ENCODE measurements around the gene HSD11B2. TPM values are rescaled to one million over a fixed set of nuclear protein-coding genes. Genes with fewer than 3 reads are reported as not detected.

The HSD11B2 gene
- total and polyA plus RNA-seq, 2 of the 8 experiments (the other 6 are each of a cell fraction or from before 2014, with no cell fraction given) = 28.7 to 32.9 TPM

DNA sequence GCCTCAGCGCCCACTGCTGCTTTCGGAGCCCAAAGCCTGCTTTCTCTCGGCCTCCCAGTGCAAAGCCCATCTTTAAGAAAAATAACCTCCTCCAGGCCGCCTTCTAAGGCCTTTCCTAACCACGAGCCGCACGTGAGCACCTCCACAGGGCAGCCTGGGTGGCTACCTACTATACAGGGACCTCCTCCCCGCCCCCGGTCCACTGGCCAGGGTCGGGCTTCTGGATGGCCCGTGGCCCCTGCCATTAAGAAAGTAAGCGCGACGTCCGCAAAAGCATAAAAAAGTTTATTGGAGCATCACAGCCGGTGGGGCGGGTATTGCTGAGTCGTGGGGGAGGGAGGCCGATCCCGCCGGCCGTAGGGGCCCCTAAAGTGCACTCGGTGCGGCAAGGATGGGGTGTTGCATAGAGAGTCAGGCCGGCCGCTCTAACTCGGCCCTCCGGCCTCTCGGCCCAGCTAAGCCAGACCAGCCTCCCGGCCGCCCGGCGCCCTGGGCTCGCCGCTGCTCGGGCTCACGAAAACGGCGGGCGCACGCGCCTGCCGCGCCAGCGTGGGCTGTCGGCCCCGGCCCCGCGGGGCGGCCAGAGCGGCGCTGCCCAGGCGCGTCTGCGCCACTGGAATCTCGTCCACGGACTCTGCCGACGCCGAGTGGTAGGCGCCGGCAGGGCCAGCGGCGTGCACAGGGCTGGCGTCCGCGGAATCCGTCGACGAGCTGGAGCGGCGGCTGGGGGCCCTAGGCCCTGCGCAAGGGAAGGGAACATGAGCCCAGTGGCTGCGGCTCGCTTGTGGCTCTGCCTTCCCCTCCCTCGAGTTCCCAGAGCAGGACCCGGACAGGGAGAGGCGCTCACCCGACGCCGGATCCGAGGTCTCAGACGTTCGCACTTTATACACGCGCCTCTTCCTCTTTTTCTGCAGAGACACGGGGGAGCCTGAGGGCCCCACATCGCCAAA is 36.5 kb upstream of the HSD11B2 start:
- peaks cover 6 to 9% of the 10 kb centered on the region in 2 experiments for H4K20me1 ChIP-seq (replicated peaks in 1 of 2; ENCODE audit: control insufficient read depth in 1 of 2, insufficient read depth in 2 of 2, low read length in 2 of 2)
- no peak for FAIRE-seq
- H3K9ac ChIP-seq (replicated peaks in 1 of 4; ENCODE audit: extremely low read depth in 1 of 4, low read depth in 3 of 4, low read length in 3 of 4) = peak overlapping the region in 2 of 4 experiments; percentile 8 to 9; a peak in 1 of 7 replicates
- peak overlapping the region; percentile 51 for H4K91ac ChIP-seq (replicated peaks; ENCODE audit: insufficient read length, low read length)
- H3K56ac ChIP-seq (replicated peaks; ENCODE audit: insufficient read length, low read depth, low read length) = no peak overlapping the region
- H4K8ac ChIP-seq (ENCODE audit: extremely low read depth, insufficient read depth, low read length) = peak overlapping the region; percentile 29
- H4K5ac ChIP-seq (ENCODE audit: insufficient read length, low read depth, low read length) = no peak overlapping the region
- no peak overlapping the region for H2BK15ac ChIP-seq (ENCODE audit: low read length)
- no peak overlapping the region for H2BK20ac ChIP-seq (ENCODE audit: low read length)
- DNase-seq (ENCODE audit: low read depth in 1 of 2, low spot score in 2 of 2) = peak in 1 of 2 experiments; percentile 70
- H3K14ac ChIP-seq (ENCODE audit: insufficient read length) = no peak overlapping the region
- H2AK5ac ChIP-seq (ENCODE audit: low read depth, low read length) = no peak overlapping the region
- H3K27me3 ChIP-seq (replicated peaks in 1 of 4; ENCODE audit: control insufficient read depth in 3 of 4, extremely low read depth in 1 of 4, insufficient read depth in 3 of 4, low read length in 3 of 4) = peaks cover 24 to 57% (median 46%) of the 10 kb centered on the region in 4 experiments
- H3K18ac ChIP-seq (ENCODE audit: extremely low read depth, low read length) = peak overlapping the region; percentile 32; the same call in 1 of the 2 replicates
- 0 out of 2 replicates have a peak overlapping the region, but pooled peaks have one; percentile 20 for H2BK12ac ChIP-seq (ENCODE audit: low read depth, low read length)
- POLR2A ChIA-PET (ENCODE audit: partially characterized antibody) = interaction anchor here (0.5 to 2.1 kb wide), 5 partner anchors 9 to 183 kb away, joined by 3 to 12 read pairs (median 5); no protein-coding TSS in a partner anchor
- H2AFZ ChIP-seq (ENCODE audit: low read length) = no peak overlapping the region; the same call in 1 of the 2 replicates
- H3K79me1 ChIP-seq (ENCODE audit: low read depth, low read length) = no peaks in the 10 kb centered on the region
- no peak overlapping the region for H3K4ac ChIP-seq (replicated peaks; ENCODE audit: insufficient read length, low read depth, low read length)
- CTCF ChIA-PET (ENCODE audit: partially characterized antibody) = interaction anchor here (0.5 to 32.4 kb wide), 22 partner anchors 8 to 399 kb away, joined by 3 to 476 read pairs (median 5); partner anchors contain the start of genes KCTD19, LRRC36 and ZDHHC1
- H3K79me2 ChIP-seq (ENCODE audit: control insufficient read depth in 1 of 2, insufficient read depth in 2 of 2, low read length in 2 of 2) = no peaks in the 10 kb centered on the region
- H3K4me2 ChIP-seq (ENCODE audit: insufficient read depth in 1 of 2, low read depth in 2 of 2, low read length in 2 of 2) = peak overlapping the region; percentile 56 to 86
- H3K9me3 ChIP-seq (ENCODE audit: insufficient read depth in 2 of 2, low read depth in 1 of 2, low read length in 1 of 2) = no peaks in the 10 kb centered on the region
- H3K27ac ChIP-seq (ENCODE audit: low read depth, low read length) = no peak overlapping the region
- no peaks in the 10 kb centered on the region for H3K36me3 ChIP-seq (ENCODE audit: control insufficient read depth in 2 of 4, insufficient read depth in 4 of 4, low read length in 3 of 4)
- H3K4me1 ChIP-seq (replicated peaks in 1 of 4; ENCODE audit: control insufficient read depth in 3 of 4, insufficient read depth in 4 of 4, low read length in 3 of 4) = peaks cover 0 to 39% (median 24%) of the 10 kb centered on the region in 4 experiments; a peak in 6 of 7 replicates
- no peaks in the 10 kb centered on the region; the same call in 1 of the 2 replicates for H3K23me2 ChIP-seq (ENCODE audit: low read depth, low read length)
- no peak overlapping the region for H3K23ac ChIP-seq (ENCODE audit: insufficient read length)
- no peak overlapping the region for H2BK120ac ChIP-seq (replicated peaks; ENCODE audit: low read depth, low read length)
- 7% methylated on average over 79 of the region's 88 CpGs; no CpG with 5 or more reads in 1 of the 2 experiments for WGBS, 2 experiments (ENCODE audit: extremely low coverage in 1 of 2, insufficient coverage in 1 of 2, insufficient read length in 1 of 2, insufficient replicate concordance in 2 of 2, low coverage in 1 of 2, low lambda C conversion rate in 2 of 2, missing lambda C conversion rate in 1 of 2)
- no peak overlapping the region; the same call in 1 of the 2 replicates for H2BK5ac ChIP-seq (ENCODE audit: low read depth, low read length)
- peak overlapping the region; percentile 8 to 58 (median 39); a peak in 7 of 8 replicates for H3K4me3 ChIP-seq (ENCODE audit: extremely low read depth in 1 of 4, insufficient read depth in 2 of 4, low read depth in 3 of 4, low read length in 4 of 4)
- TF ChIP-seq TCF12 (IDR thresholded peaks at IDR 0.05; ENCODE audit: low read depth, low read length) (no peak), SP2 (IDR thresholded peaks at IDR 0.05; ENCODE audit: low read length) (no peak), JUN (IDR thresholded peaks at IDR 0.05; ENCODE audit: low read depth, low read length) (no peak), BACH1 (IDR thresholded peaks at IDR 0.05; ENCODE audit: low read length) (no peak), EP300 (IDR thresholded peaks at IDR 0.05; ENCODE audit: borderline replicate concordance in 1 of 2, low read depth in 2 of 2, low read length in 2 of 2) (no peak), GTF2F1 (IDR thresholded peaks at IDR 0.05; ENCODE audit: borderline replicate concordance, low read depth, low read length) (no peak), JUND (IDR thresholded peaks at IDR 0.05; ENCODE audit: low read length) (no peak), TAF1 (IDR thresholded peaks at IDR 0.05; ENCODE audit: low read depth, low read length) (no peak), SIRT6 (IDR thresholded peaks at IDR 0.05; ENCODE audit: low read length) (no peak)
- TF ChIP-seq, protein P1, sequence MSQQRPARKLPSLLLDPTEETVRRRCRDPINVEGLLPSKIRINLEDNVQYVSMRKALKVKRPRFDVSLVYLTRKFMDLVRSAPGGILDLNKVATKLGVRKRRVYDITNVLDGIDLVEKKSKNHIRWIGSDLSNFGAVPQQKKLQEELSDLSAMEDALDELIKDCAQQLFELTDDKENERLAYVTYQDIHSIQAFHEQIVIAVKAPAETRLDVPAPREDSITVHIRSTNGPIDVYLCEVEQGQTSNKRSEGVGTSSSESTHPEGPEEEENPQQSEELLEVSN (IDR thresholded peaks at IDR 0.05) = no peak; the same call in 1 of the 2 replicates
